ENCODE measurements around the gene TMEM132A.

- TF ChIP-seq, protein P1, sequence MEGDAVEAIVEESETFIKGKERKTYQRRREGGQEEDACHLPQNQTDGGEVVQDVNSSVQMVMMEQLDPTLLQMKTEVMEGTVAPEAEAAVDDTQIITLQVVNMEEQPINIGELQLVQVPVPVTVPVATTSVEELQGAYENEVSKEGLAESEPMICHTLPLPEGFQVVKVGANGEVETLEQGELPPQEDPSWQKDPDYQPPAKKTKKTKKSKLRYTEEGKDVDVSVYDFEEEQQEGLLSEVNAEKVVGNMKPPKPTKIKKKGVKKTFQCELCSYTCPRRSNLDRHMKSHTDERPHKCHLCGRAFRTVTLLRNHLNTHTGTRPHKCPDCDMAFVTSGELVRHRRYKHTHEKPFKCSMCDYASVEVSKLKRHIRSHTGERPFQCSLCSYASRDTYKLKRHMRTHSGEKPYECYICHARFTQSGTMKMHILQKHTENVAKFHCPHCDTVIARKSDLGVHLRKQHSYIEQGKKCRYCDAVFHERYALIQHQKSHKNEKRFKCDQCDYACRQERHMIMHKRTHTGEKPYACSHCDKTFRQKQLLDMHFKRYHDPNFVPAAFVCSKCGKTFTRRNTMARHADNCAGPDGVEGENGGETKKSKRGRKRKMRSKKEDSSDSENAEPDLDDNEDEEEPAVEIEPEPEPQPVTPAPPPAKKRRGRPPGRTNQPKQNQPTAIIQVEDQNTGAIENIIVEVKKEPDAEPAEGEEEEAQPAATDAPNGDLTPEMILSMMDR (conservative IDR thresholded peaks at IDR 0.05): no peak
- TF ChIP-seq ZFX (IDR thresholded peaks at IDR 0.05): no peak
Observed at GRCh38 chr11:60954421-60954820, 30.2 kb downstream of the TMEM132A start.
